Endothelial cell (in vitro differentiated cells): Measurements from ENCODE around the gene TP53TG5. TPM values are rescaled to one million over a fixed set of nuclear protein-coding genes. Genes with fewer than 3 reads are reported as not detected.

Experiments used
- DNase-seq: peaks from one replicate; pipeline ENCODE4 v3.0.0; 2021; ENCODE audit warnings: low spot score
- H3K27ac Mint-ChIP-seq: one replicate; pipeline ENCODE4 v1.8.0; 2021; ENCODE audit warnings: mixed read lengths, inconsistent platforms; ENCODE audit not compliant: unreplicated experiment
- H3K27me3 Mint-ChIP-seq: one replicate; pipeline ENCODE4 v1.8.0; 2021; ENCODE audit warnings: mild to moderate bottlenecking, moderate library complexity, mixed read lengths, inconsistent platforms; ENCODE audit not compliant: unreplicated experiment
- H3K36me3 Mint-ChIP-seq: one replicate; pipeline ENCODE4 v1.8.0; 2021; ENCODE audit warnings: mild to moderate bottlenecking, low read depth, mixed read lengths, inconsistent platforms; ENCODE audit not compliant: unreplicated experiment
- H3K4me1 Mint-ChIP-seq: one replicate; pipeline ENCODE4 v1.8.0; 2021; ENCODE audit warnings: mild to moderate bottlenecking, mixed read lengths, inconsistent platforms; ENCODE audit not compliant: unreplicated experiment
- H3K4me3 Mint-ChIP-seq: one replicate; pipeline ENCODE4 v1.8.0; 2021; ENCODE audit warnings: mild to moderate bottlenecking, mixed read lengths, inconsistent platforms; ENCODE audit not compliant: unreplicated experiment
- H3K9me3 Mint-ChIP-seq: one replicate; pipeline ENCODE4 v1.8.0; 2021; ENCODE audit warnings: mixed read lengths, inconsistent platforms; ENCODE audit not compliant: unreplicated experiment
- total RNA-seq: library from RNA; stranded (reverse); fragmentation: NEBNext Ultra II Directional; extraction: Animal tissue kit (Norgen Biotek cat#: 25700); gene quantifications from one replicate; pipeline ENCODE4 v1.2.1, GENCODE V29; 2021; ENCODE audit not compliant: unreplicated experiment
- TF ChIP-seq, protein P1 (sequence below): fragments of 200-600 bp; sonication (generic); IDR thresholded peaks from one replicate; pipeline ENCODE4 v1.5.0; 2021; ENCODE audit warnings: antibody characterized with exemption; ENCODE audit not compliant: unreplicated experiment

The TP53TG5 gene
- total RNA-seq, 1 donor from 2014 or later, result not detected

GRCh38 chr20:45415822-45416637 is 37.9 kb upstream of the TP53TG5 start, which contains the start of gene PIGT:
Gene PIGT, plus strand, starts transcription at chr20:45416141. Its CDS starts 16 bp downstream, at chr20:45416157.
- TF ChIP-seq, protein P1, sequence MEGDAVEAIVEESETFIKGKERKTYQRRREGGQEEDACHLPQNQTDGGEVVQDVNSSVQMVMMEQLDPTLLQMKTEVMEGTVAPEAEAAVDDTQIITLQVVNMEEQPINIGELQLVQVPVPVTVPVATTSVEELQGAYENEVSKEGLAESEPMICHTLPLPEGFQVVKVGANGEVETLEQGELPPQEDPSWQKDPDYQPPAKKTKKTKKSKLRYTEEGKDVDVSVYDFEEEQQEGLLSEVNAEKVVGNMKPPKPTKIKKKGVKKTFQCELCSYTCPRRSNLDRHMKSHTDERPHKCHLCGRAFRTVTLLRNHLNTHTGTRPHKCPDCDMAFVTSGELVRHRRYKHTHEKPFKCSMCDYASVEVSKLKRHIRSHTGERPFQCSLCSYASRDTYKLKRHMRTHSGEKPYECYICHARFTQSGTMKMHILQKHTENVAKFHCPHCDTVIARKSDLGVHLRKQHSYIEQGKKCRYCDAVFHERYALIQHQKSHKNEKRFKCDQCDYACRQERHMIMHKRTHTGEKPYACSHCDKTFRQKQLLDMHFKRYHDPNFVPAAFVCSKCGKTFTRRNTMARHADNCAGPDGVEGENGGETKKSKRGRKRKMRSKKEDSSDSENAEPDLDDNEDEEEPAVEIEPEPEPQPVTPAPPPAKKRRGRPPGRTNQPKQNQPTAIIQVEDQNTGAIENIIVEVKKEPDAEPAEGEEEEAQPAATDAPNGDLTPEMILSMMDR, result no peak
- peaks cover 27% of the 10 kb centered on the region for H3K36me3 Mint-ChIP-seq
- H3K9me3 Mint-ChIP-seq, result no peaks in the 10 kb centered on the region
- DNase-seq, result peak; percentile 78
- peaks cover 11% of the 10 kb centered on the region for H3K4me1 Mint-ChIP-seq
- peak within 1 kb of the TSS; percentile 81 for H3K27ac Mint-ChIP-seq
- H3K27me3 Mint-ChIP-seq, result peaks cover 4% of the 10 kb centered on the region
- H3K4me3 Mint-ChIP-seq, result peak within 1 kb of the TSS; percentile 95

DNA sequence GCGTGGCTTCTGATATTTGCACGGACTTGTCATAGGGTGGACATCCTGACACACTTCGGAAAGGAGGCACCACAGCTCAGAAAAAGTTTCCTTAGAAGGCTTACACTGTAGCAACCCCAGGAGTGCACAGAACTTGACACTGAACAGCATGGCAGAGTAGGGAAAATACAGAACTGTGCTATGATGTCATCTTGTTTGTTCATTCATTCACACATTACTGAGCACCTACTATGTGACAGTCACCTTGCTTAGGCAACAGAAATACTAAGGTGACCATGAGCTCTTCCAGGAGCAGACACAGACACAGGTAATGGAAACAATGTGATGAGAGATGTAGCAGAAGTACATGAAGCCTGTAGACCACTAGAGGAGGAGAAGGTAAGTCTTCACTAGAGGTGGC is 35.4 kb upstream of the TP53TG5 start:
- no peak overlapping the region for H3K4me3 Mint-ChIP-seq
- H3K4me1 Mint-ChIP-seq, result peaks cover 9% of the 10 kb centered on the region
- no peaks in the 10 kb centered on the region for H3K9me3 Mint-ChIP-seq
- H3K36me3 Mint-ChIP-seq, result peaks cover 10% of the 10 kb centered on the region
- TF ChIP-seq, protein P1, result no peak
- H3K27ac Mint-ChIP-seq, result no peak overlapping the region
- DNase-seq, result no peak
- H3K27me3 Mint-ChIP-seq, result peaks cover 5% of the 10 kb centered on the region

DNA sequence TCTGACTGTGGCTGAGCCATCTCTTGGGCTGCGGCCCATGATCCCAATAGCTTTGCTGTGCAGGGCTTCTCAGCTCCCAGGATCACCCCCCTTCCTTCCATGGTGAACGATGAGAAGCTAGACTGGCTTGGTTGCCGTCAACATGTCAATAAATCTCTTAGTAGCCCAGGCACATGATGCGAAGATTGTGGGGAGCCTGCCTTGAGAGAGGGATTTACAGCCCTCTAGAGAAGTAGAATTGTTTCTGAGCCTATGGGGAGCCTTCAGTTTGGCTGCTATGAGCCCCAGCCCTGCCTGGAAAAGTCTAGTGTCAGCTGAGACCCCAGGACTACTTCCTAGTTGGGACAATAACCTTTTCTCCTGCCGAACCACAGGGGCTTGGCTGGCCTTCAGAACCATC is 34.5 kb upstream of the TP53TG5 start:
- H3K27ac Mint-ChIP-seq, result no peak overlapping the region
- H3K27me3 Mint-ChIP-seq, result peaks cover 6% of the 10 kb centered on the region
- no peak overlapping the region for H3K4me3 Mint-ChIP-seq
- peaks cover 9% of the 10 kb centered on the region for H3K4me1 Mint-ChIP-seq
- H3K9me3 Mint-ChIP-seq, result no peaks in the 10 kb centered on the region
- peaks cover 3% of the 10 kb centered on the region for H3K36me3 Mint-ChIP-seq
- TF ChIP-seq, protein P1, result no peak
- no peak for DNase-seq

DNA sequence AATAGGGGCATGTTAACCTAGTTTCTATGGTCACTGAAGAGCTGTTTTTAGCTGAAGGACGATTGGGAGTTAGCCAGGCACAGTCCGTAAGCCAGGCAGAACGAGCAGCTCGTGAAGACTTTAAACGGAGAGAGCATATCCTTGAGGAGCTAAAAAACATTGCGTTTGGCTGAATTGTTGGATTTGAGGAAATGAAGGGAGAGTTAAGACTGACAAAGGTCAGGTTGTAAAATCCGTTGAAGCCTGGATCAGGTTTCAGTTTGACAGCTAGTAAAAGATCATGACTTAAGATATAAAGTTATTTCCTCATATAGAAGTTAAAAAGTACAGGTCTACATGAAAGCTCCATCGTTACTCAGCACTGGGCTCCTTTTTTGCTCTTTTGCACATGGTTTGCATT is 32.8 kb upstream of the TP53TG5 start:
- Mint-ChIP-seq H3K27me3 (peaks cover 11% of the 10 kb centered on the region), H3K36me3 (peaks cover 3% of the 10 kb centered on the region), H3K4me1 (peaks cover 6% of the 10 kb centered on the region), H3K9me3 (no peaks in the 10 kb centered on the region), H3K4me3 (no peak overlapping the region), H3K27ac (no peak overlapping the region)
- TF ChIP-seq, protein P1, result no peak
- DNase-seq, result no peak

DNA sequence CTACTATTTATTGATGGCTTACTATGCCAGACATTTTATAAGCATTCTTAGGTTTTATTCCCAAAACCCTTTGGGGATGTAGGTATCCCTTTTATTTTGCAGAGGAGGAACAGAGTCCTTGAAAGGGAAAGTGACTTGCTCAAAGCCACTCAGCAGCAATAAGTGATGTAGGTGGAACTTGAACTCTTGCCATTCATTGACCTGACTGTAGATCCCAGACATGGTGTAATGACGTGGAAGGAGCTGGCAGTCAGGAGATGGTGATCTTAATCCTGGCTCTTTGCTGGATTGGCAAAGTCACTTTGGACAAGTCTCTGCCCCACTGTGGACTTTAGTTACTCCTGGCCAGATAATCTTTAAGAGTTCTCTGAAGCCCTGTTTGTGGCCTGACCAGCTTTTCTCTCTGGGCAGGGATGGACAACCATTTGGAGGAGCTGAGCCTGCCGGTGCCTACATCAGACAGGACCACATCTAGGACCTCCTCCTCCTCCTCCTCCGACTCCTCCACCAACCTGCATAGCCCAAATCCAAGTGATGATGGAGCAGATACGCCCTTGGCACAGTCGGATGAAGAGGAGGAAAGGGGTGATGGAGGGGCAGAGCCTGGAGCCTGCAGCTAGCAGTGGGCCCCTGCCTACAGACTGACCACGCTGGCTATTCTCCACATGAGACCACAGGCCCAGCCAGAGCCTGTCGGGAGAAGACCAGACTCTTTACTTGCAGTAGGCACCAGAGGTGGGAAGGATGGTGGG is 31.6 kb upstream of the TP53TG5 start:
- no peak overlapping the region for H3K4me3 Mint-ChIP-seq
- H3K27me3 Mint-ChIP-seq, result peaks cover 17% of the 10 kb centered on the region
- H3K27ac Mint-ChIP-seq, result no peak overlapping the region

More for the DNA sequence above, 31.6 kb upstream of the TP53TG5 start:
- H3K36me3 Mint-ChIP-seq, result peaks cover 3% of the 10 kb centered on the region
- no peak for DNase-seq
- H3K4me1 Mint-ChIP-seq, result peaks cover 1% of the 10 kb centered on the region
- TF ChIP-seq, protein P1, result no peak
- H3K9me3 Mint-ChIP-seq, result no peaks in the 10 kb centered on the region
